Measurements from ENCODE around the gene FCSK.

Gene FCSK

GRCh38 chr16:70478912-70479341 lies 24.5 kb downstream of the FCSK start:
- no peak for DNase-seq (ENCODE audit: low read depth in 1 of 2, low spot score in 1 of 2)
- H3K4me3 ChIP-seq (replicated peaks; ENCODE audit: insufficient read depth, low read length) = no peak overlapping the region
- H3K27ac ChIP-seq (replicated peaks) = no peak overlapping the region
- H3K27me3 ChIP-seq (ENCODE audit: insufficient read depth, poor library complexity, severe bottlenecking) = no peaks in the 10 kb centered on the region
- no peak for TF ChIP-seq GABPA (IDR thresholded peaks at IDR 0.05; ENCODE audit: low read depth)
- TF ChIP-seq REST (IDR thresholded peaks at IDR 0.05; ENCODE audit: insufficient replicate concordance, low read depth) = no peak
- TF ChIP-seq CTCF (IDR thresholded peaks at IDR 0.05; ENCODE audit: insufficient read depth, low read length) = no peak
- TF ChIP-seq SPI1 (IDR thresholded peaks at IDR 0.05; ENCODE audit: borderline replicate concordance, low read depth) = no peak
- TF ChIP-seq POLR2AphosphoS5 (IDR thresholded peaks at IDR 0.05; ENCODE audit: low read depth) = no peak

- Histone ChIP-seq H3K4me3 (replicated peaks; ENCODE audit: insufficient read depth, low read length) (no peak overlapping the region), H3K27me3 (ENCODE audit: insufficient read depth, poor library complexity, severe bottlenecking) (no peaks in the 10 kb centered on the region), H3K27ac (replicated peaks) (no peak overlapping the region)
- no peak for DNase-seq (ENCODE audit: low read depth in 1 of 2, low spot score in 1 of 2)
- TF ChIP-seq SPI1 (IDR thresholded peaks at IDR 0.05; ENCODE audit: borderline replicate concordance, low read depth) (no peak), REST (IDR thresholded peaks at IDR 0.05; ENCODE audit: insufficient replicate concordance, low read depth) (no peak), CTCF (IDR thresholded peaks at IDR 0.05; ENCODE audit: insufficient read depth, low read length) (no peak), GABPA (IDR thresholded peaks at IDR 0.05; ENCODE audit: low read depth) (no peak), POLR2AphosphoS5 (IDR thresholded peaks at IDR 0.05; ENCODE audit: low read depth) (no peak; the same call in 1 of the 2 replicates)
Observed at GRCh38 chr16:70480127-70481105, 26.0 kb downstream of the FCSK start.

- Histone ChIP-seq H3K27me3 (ENCODE audit: insufficient read depth, poor library complexity, severe bottlenecking) (no peaks in the 10 kb centered on the region), H3K27ac (replicated peaks) (no peak overlapping the region), H3K4me3 (replicated peaks; ENCODE audit: insufficient read depth, low read length) (no peak overlapping the region)
- DNase-seq (ENCODE audit: low read depth in 1 of 2, low spot score in 1 of 2) = no peak
- TF ChIP-seq REST (IDR thresholded peaks at IDR 0.05; ENCODE audit: insufficient replicate concordance, low read depth) (no peak), GABPA (IDR thresholded peaks at IDR 0.05; ENCODE audit: low read depth) (no peak), SPI1 (IDR thresholded peaks at IDR 0.05; ENCODE audit: borderline replicate concordance, low read depth) (no peak), POLR2AphosphoS5 (IDR thresholded peaks at IDR 0.05; ENCODE audit: low read depth) (no peak), CTCF (IDR thresholded peaks at IDR 0.05; ENCODE audit: insufficient read depth, low read length) (no peak)
Observed at GRCh38 chr16:70481929-70482536, 27.6 kb downstream of the FCSK start.
